Ectodermal cell (in vitro differentiated cells): ENCODE data around the gene SH2D1B.
"Not testable (repeated sequence)": the region's sequence is repeated elsewhere in the genome, so short reads cannot be mapped to it uniquely, and the experiment has no call there.

Source experiments
- H3K27ac ChIP-seq: 2 replicates; pipeline ENCODE4 v1.7.0; 2013; ENCODE audit warnings: mild to moderate bottlenecking, low read depth, low read length; ENCODE audit not compliant: insufficient read depth, poor library complexity, severe bottlenecking
- H3K27me3 ChIP-seq: 2 replicates; pipeline ENCODE4 v1.7.0; 2013; ENCODE audit warnings: mild to moderate bottlenecking, low read length; ENCODE audit not compliant: insufficient read depth, control insufficient read depth, poor library complexity, severe bottlenecking
- H3K36me3 ChIP-seq: one replicate; pipeline ENCODE4 v1.7.0; 2013; ENCODE audit warnings: low read length; ENCODE audit not compliant: control insufficient read depth, insufficient read depth
- H3K4me1 ChIP-seq: one replicate; pipeline ENCODE4 v1.7.0; 2013; ENCODE audit warnings: low read length; ENCODE audit not compliant: control insufficient read depth, insufficient read depth
- H3K4me3 ChIP-seq: 2 replicates; pipeline ENCODE4 v1.7.0; 2013; ENCODE audit warnings: low read depth, low read length, control low read depth; ENCODE audit not compliant: insufficient read depth
- H3K9me3 ChIP-seq: 2 replicates; pipeline ENCODE4 v1.7.0; 2013; ENCODE audit warnings: mild to moderate bottlenecking, low read length, moderate library complexity; ENCODE audit not compliant: control insufficient read depth
- WGBS, 2 experiments: methylation state at CpG; one replicate each; pipeline ENCODE4 v1.1.7; 2013; ENCODE audit warnings: missing lambda C conversion rate in 2 of 2; 5-methylcytosine and 5-hydroxymethylcytosine counted together

SH2D1B gene

DNA sequence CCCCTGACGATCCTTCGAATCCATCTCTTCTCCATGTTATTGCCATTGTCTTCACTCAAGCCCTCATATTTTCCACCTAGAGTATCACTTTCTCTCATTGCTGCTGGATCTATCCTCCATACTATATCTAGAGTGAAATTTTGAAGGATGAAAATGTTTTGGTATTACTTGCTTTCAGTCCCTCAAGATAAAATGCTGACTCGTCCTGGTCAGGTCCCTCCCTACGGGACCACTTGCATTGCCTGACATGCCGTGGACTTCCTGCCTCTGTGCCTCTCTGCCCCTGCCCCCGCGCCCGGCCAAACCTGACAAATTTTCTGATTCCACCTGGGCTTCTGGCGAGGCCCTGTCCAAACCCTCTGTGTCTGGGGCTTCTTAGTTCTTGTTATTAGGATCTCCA, 58.9 kb downstream of the SH2D1B start:
- Histone ChIP-seq H3K27ac (no peak overlapping the region), H3K4me3 (no peak overlapping the region), H3K9me3 (no peaks in the 10 kb centered on the region), H3K27me3 (no peaks in the 10 kb centered on the region), H3K4me1 (peaks cover 3% of the 10 kb centered on the region), H3K36me3 (no peaks in the 10 kb centered on the region)
- WGBS, 2 experiments = 92% methylated on average over 9 of the region's 9 CpGs

DNA sequence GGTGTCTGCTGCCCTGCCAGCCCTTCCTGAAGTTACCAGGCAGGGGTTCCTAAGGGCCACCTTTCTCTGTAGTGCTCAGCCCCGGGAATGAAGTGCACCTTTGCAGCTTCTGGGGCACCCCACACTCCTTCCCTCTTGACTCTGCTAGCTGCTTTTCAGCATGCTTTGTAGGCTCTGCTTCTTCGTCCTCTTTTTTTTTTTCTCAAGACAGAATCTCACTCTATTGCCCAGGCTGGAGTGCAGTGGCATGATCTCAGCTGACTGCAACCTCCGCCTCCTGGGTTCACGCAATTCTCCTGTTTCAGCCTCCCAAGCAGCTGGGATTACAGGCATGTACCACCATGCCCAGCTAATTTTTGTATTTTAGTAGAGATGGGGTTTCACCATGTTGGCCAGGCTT, 60.1 kb downstream of the SH2D1B start:
- not testable (repeated sequence) for H3K36me3 ChIP-seq, H3K27me3 ChIP-seq, H3K9me3 ChIP-seq, H3K4me1 ChIP-seq, H3K27ac ChIP-seq, H3K4me3 ChIP-seq
- WGBS, 2 experiments = 93 to 97% methylated on average over 3 of the region's 4 CpGs

DNA sequence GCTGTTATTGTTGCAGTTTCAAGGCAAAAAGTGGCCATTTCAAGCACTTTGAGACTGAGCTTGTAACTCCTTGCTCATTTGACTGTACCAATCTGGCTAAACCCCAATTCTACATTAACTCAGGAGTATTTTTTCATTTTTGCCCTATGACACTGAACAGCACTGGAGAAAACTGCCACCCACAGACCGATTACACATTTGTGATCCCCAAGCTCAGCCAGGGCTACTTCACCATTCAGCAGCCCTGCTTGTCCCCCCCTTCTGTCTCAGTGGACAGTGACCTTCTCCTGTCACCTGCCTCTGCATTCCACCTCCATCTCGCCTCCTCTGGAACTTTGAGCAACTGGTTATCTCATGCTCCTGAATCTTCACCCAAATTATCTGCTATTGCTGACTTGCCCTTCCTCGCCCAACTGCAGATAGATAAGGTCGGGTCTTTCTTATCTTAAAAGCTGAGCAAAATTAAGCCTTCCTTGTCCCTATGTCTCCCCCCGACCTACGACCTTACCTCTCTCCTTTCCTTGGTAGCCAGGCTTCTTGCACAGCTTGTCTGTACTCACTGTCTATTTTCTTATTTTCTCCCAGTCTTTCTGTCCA, 60.6 kb downstream of the SH2D1B start:
- 94 to 96% methylated on average over 6 of the region's 6 CpGs for WGBS, 2 experiments
- peaks cover 3% of the 10 kb centered on the region for H3K4me1 ChIP-seq
- H3K9me3 ChIP-seq = no peaks in the 10 kb centered on the region
- no peaks in the 10 kb centered on the region for H3K27me3 ChIP-seq
- no peaks in the 10 kb centered on the region for H3K36me3 ChIP-seq
- H3K4me3 ChIP-seq = no peak overlapping the region
- no peak overlapping the region for H3K27ac ChIP-seq

DNA sequence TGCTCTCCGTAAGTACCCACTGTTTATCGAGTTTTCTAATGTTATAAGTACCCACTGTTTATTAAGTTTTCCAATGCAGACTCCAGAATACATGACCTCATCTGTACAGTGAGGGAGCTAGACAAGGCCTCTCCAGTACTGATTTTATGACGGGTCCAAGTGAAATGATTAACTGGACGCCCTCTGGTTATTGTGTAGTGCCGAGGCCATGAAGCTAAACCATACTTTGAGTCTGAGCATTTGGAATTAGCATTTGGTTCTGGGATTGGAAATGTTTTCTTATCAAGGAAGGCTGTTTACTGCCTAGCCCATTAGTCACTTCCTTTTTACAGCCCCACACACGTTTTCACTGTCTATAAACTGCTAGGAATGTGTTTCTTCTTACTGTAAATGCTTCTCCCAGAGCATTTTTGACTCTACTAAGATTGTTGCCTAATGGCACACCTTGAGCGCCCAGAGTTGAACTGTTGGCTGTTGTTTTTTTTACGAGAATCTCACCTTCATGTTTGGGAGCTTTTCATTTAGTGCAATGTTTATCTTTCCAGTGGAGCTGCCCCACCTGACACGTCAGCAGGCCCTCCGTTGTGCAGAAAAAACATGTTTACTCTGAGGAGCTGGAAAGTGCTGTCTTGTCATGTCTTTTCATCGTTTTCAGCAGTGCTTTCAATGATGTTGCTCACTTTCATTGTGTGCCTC, 62.2 kb downstream of the SH2D1B start:
- H3K4me3 ChIP-seq = no peak overlapping the region
- peaks cover 3% of the 10 kb centered on the region for H3K4me1 ChIP-seq
- WGBS, 2 experiments = 74 to 80% methylated on average over 11 of the region's 11 CpGs

DNA sequence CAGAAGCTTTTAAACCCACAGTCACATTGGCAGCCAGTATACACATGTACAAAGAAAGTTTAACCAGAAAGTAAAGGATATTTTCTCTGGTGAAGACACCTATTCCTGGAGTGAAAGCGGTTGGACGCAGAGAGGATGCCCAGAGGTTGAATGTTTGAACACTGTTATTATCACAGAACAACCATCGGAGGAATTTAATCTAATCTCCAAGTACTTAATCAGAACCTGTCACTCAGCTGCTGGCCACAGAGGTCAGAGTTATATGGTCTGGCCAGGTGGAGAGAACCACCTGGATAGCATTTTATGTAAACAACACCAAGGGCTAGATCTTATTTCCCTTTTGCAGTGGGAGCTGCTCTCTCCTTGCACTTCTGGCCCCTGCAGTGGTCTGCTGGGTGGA, 64.7 kb downstream of the SH2D1B start:
- Histone ChIP-seq H3K9me3 (no peaks in the 10 kb centered on the region), H3K4me3 (no peak overlapping the region)
- 67% methylated on average over 3 of the region's 3 CpGs for WGBS, 2 experiments

More for the DNA sequence above, 62.2 kb downstream of the SH2D1B start:
- Histone ChIP-seq H3K27ac (no peak overlapping the region), H3K9me3 (no peaks in the 10 kb centered on the region), H3K27me3 (no peaks in the 10 kb centered on the region), H3K36me3 (no peaks in the 10 kb centered on the region)

More for the DNA sequence above, 64.7 kb downstream of the SH2D1B start:
- Histone ChIP-seq H3K27me3 (no peaks in the 10 kb centered on the region), H3K36me3 (no peaks in the 10 kb centered on the region), H3K4me1 (no peaks in the 10 kb centered on the region), H3K27ac (no peak overlapping the region)
